NCI-H2196 treated with DMSO at 0.1 percent for 48 hours (cell line): ENCODE measurements around the gene ADCY5.

ENCODE experiments used
- DNase-seq: peaks from one replicate; lab custom pipeline; 2025; ENCODE audit not compliant: unreplicated experiment; lab: John Stamatoyannopoulos, UW

Gene ADCY5

GRCh38 chr3:123330441-123330991 lies 118.4 kb downstream of the ADCY5 start:
- no peak for DNase-seq

- DNase-seq: peak; percentile 39
These were observed 119.1 kb downstream of the ADCY5 start for GRCh38 chr3:123329636-123330340.

GRCh38 chr3:123328851-123329635 lies 119.8 kb downstream of the ADCY5 start:
- DNase-seq: peak; percentile 69

GRCh38 chr3:123327956-123328850 lies 120.7 kb downstream of the ADCY5 start:
- DNase-seq: no peak

- DNase-seq: no peak
These were observed 121.4 kb downstream of the ADCY5 start for GRCh38 chr3:123327480-123327879.

- no peak for DNase-seq
These were observed 122.4 kb downstream of the ADCY5 start for GRCh38 chr3:123326531-123326930.

- no peak for DNase-seq
These were observed 123.1 kb downstream of the ADCY5 start for GRCh38 chr3:123325766-123326256.

- DNase-seq: no peak
These were observed 123.8 kb downstream of the ADCY5 start for GRCh38 chr3:123324880-123325765.

- no peak for DNase-seq
These were observed 125.1 kb downstream of the ADCY5 start for GRCh38 chr3:123323781-123324180.

- no peak for DNase-seq
These were observed 126.0 kb downstream of the ADCY5 start for GRCh38 chr3:123322866-123323265.

GRCh38 chr3:123321806-123322205 lies 127.1 kb downstream of the ADCY5 start:
- no peak for DNase-seq

GRCh38 chr3:123320221-123320620 lies 128.7 kb downstream of the ADCY5 start:
- no peak for DNase-seq

GRCh38 chr3:123319760-123320159 lies 129.1 kb downstream of the ADCY5 start:
- no peak for DNase-seq

GRCh38 chr3:123318374-123318773 lies 130.5 kb downstream of the ADCY5 start:
- DNase-seq: no peak

- no peak for DNase-seq
These were observed 131.2 kb downstream of the ADCY5 start for GRCh38 chr3:123317716-123318115.

GRCh38 chr3:123315271-123315595 lies 133.7 kb downstream of the ADCY5 start:
- DNase-seq: no peak

- DNase-seq: peak; percentile 21
These were observed 134.3 kb downstream of the ADCY5 start for GRCh38 chr3:123314359-123315270.

- no peak for DNase-seq
These were observed 135.0 kb downstream of the ADCY5 start for GRCh38 chr3:123313889-123314288.
